SJCRH30 (cell line): ENCODE measurements around the gene WIPI1. TPM values are rescaled to one million over a fixed set of nuclear protein-coding genes. Genes with fewer than 3 reads are reported as not detected.
"Not testable (repeated sequence)": the region's sequence is repeated elsewhere in the genome, so short reads cannot be mapped to it uniquely, and the experiment has no call there.

Source experiments
- DNase-seq, 2 experiments: peaks; one replicate each; pipeline ENCODE4 v3.0.0-alpha.2; 2015 to 2020
- H3K27ac ChIP-seq: fragments of 250-450 bp; sonication (Bioruptor Pico); 2 replicates; pipeline ENCODE4 v1.5.1; 2020; ENCODE audit warnings: mild to moderate bottlenecking, moderate library complexity
- H3K27me3 ChIP-seq: fragments of 250-450 bp; sonication (Bioruptor Pico); 2 replicates; pipeline ENCODE4 v1.5.1; 2020; ENCODE audit warnings: mild to moderate bottlenecking, moderate library complexity
- H3K36me3 ChIP-seq: fragments of 250-450 bp; sonication (Bioruptor Pico); 2 replicates; pipeline ENCODE4 v1.5.1; 2020; ENCODE audit warnings: mild to moderate bottlenecking, moderate library complexity
- H3K4me1 ChIP-seq: fragments of 250-450 bp; sonication (Bioruptor Pico); 2 replicates; pipeline ENCODE4 v1.5.1; 2020; ENCODE audit warnings: mild to moderate bottlenecking, moderate library complexity
- H3K4me3 ChIP-seq: fragments of 250-450 bp; sonication (Bioruptor Pico); 2 replicates; pipeline ENCODE4 v1.5.1; 2020; ENCODE audit warnings: mild to moderate bottlenecking, moderate library complexity
- H3K9me3 ChIP-seq: fragments of 250-450 bp; sonication (Bioruptor Pico); replicated peaks from 2 replicates; pipeline ENCODE4 v1.5.1; 2020; ENCODE audit warnings: mild to moderate bottlenecking, moderate library complexity
- total RNA-seq: library from RNA; depleted of rRNA; stranded (reverse); fragments of >200 nt; shearing (Covaris generic); gene quantifications from 2 replicates; pipeline ENCODE4 v1.2.3, GENCODE V29; 2014

Gene WIPI1
- total RNA-seq, 1 experiment from 2014 or later: 25.8 TPM

GRCh38 chr17:68423251-68423650 is 34.0 kb downstream of the WIPI1 start:
- DNase-seq: no peak
- Histone ChIP-seq H3K27me3 (no peaks in the 10 kb centered on the region), H3K9me3 (0 out of 2 replicates have a peak, but pooled peaks cover 2% of the 10 kb centered on the region), H3K4me1 (no peaks in the 10 kb centered on the region), H3K27ac (no peak overlapping the region), H3K36me3 (no peaks in the 10 kb centered on the region), H3K4me3 (no peak overlapping the region)

GRCh38 chr17:68422821-68423220 is 34.5 kb downstream of the WIPI1 start:
- H3K27me3 ChIP-seq: no peaks in the 10 kb centered on the region

GRCh38 chr17:68421486-68421885 is 35.8 kb downstream of the WIPI1 start:
- Histone ChIP-seq H3K9me3 (0 out of 2 replicates have a peak, but pooled peaks cover 2% of the 10 kb centered on the region), H3K4me1 (no peaks in the 10 kb centered on the region), H3K27me3 (no peaks in the 10 kb centered on the region), H3K27ac (no peak overlapping the region), H3K4me3 (no peak overlapping the region), H3K36me3 (no peaks in the 10 kb centered on the region)
- no peak for DNase-seq

More at GRCh38 chr17:68422821-68423220, 34.5 kb downstream of the WIPI1 start:
- no peak overlapping the region for H3K27ac ChIP-seq
- no peaks in the 10 kb centered on the region for H3K36me3 ChIP-seq
- no peak for DNase-seq
- no peak overlapping the region for H3K4me3 ChIP-seq
- no peaks in the 10 kb centered on the region for H3K4me1 ChIP-seq
- 0 out of 2 replicates have a peak, but pooled peaks cover 2% of the 10 kb centered on the region for H3K9me3 ChIP-seq

- Histone ChIP-seq H3K27me3 (no peaks in the 10 kb centered on the region), H3K9me3 (0 out of 2 replicates have a peak, but pooled peaks cover 2% of the 10 kb centered on the region), H3K4me3 (no peak overlapping the region), H3K27ac (no peak overlapping the region), H3K36me3 (no peaks in the 10 kb centered on the region), H3K4me1 (no peaks in the 10 kb centered on the region)
- no peak for DNase-seq
Observed at GRCh38 chr17:68420065-68420464, 37.2 kb downstream of the WIPI1 start.

DNA sequence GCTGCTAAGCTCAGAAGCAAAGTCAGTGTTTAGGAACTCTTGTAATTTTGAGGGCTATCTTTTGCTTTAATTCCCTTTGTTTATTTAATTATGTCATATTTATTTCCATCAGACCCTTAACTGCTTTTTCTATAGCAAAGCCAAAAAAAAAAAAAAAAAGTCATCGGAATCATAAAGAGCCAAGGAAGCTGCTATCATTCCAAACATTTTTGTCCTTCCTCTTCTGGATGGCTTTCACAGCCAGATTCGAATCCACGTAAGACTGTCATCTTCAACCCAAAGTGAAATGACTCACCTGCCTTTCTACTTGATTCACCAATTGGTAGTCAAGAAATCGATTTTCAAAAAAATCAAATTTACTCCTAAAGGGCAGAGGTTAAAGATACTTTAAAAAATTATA is 38.4 kb downstream of the WIPI1 start:
- Histone ChIP-seq H3K4me1 (no peaks in the 10 kb centered on the region), H3K4me3 (no peak overlapping the region), H3K27ac (no peak overlapping the region), H3K36me3 (no peaks in the 10 kb centered on the region), H3K27me3 (no peaks in the 10 kb centered on the region), H3K9me3 (0 out of 2 replicates have a peak, but pooled peaks cover 6% of the 10 kb centered on the region)
- no peak for DNase-seq

DNA sequence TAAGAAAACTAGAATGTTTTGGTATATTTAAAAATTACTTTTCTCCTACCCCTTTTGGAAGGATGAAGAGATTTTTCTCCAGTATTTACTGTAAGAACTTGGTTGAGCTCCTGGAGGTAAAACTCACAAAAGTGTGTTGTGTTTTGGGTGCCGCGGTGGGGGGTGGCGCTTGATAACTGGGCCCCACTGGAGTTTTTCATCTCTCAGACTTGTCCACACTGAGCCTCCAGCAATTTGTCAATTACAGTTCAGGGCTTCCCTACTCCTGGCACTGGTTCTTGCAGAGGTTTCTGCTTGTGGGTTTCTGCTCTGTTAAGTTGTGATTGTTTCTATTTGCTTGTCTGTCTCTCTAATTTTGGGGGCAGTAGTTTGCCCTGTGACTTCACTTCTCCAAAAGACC is 40.0 kb downstream of the WIPI1 start:
- H3K27me3 ChIP-seq: no peaks in the 10 kb centered on the region
- H3K9me3 ChIP-seq: 0 out of 2 replicates have a peak, but pooled peaks cover 6% of the 10 kb centered on the region
- H3K36me3 ChIP-seq: no peaks in the 10 kb centered on the region
- no peak overlapping the region for H3K27ac ChIP-seq
- no peak for DNase-seq
- H3K4me1 ChIP-seq: no peaks in the 10 kb centered on the region
- H3K4me3 ChIP-seq: no peak overlapping the region

- H3K4me3 ChIP-seq, H3K9me3 ChIP-seq, DNase-seq, H3K36me3 ChIP-seq, H3K27me3 ChIP-seq, H3K4me1 ChIP-seq, H3K27ac ChIP-seq: not testable (repeated sequence)
Observed at GRCh38 chr17:68414901-68415300, 42.4 kb downstream of the WIPI1 start.

DNA sequence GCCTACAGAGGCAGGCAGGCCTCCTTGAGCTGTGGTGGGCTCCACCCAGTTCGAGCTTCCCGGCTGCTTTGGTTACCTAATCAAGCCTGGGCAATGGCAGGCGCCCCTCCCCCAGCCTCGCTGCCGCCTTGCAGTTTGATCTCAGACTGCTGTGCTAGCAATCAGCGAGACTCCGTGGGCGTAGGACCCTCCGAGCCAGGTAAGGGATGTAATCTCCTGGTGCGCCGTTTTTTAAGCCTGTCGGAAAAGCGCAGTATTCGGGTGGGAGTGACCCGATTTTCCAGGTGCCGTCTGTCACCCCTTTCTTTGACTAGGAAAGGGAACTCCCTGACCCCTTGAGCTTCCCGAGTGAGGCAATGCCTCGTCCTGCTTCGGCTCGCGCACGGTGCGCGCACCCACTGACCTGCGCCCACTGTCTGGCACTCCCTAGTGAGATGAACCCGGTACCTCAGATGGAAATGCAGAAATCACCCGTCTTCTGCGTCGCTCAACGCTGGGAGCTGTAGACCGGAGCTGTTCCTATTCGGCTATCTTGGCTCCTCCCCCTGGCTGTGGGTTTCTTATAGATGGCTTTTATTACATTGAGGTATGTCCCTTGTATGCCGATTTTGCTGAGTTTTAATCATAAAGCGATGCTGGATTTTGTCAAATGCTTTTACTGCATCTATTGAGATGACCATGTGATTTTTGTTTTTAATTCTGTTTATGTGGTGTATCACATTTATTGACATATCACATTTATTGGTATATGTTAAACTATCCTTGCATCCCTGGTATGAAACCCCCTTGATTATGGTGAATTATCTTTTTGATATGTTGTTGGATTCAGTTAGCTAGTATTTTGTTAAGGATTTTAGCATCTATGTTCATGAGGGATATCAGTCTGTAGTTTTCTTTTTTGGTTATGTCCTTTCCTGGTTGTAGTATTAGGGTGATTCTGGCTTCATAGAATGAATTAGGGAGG is 43.4 kb downstream of the WIPI1 start:
- not testable (repeated sequence) for H3K36me3 ChIP-seq, H3K27ac ChIP-seq, H3K4me1 ChIP-seq, H3K27me3 ChIP-seq, H3K9me3 ChIP-seq
- DNase-seq: peak; percentile 34 to 51
- H3K4me3 ChIP-seq: peak overlapping the region; percentile 61

GRCh38 chr17:68407656-68408055 is 49.6 kb downstream of the WIPI1 start:
- H3K27me3 ChIP-seq, H3K27ac ChIP-seq, H3K4me1 ChIP-seq, H3K9me3 ChIP-seq, H3K4me3 ChIP-seq, DNase-seq, H3K36me3 ChIP-seq: not testable (repeated sequence)

DNA sequence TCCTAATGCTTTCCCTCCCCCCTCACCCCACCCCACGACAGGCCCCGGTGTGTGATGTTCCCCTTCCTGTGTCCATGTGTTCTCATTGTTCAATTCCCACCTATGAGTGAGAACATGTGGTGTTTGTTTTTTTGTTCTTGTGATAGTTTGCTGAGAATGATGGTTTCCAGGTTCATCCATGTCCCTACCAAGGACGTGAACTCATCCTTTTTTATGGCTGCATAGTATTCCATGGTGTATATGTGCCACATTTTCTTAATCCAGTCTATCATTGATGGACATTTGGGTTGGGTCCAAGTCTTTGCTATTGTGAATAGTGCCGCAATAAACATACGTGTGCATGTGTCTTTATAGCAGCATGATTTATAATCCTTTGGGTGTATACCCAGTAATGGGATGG is 53.5 kb downstream of the WIPI1 start:
- H3K36me3 ChIP-seq, H3K27ac ChIP-seq: not testable (repeated sequence)

GRCh38 chr17:68403122-68403521 is 54.2 kb downstream of the WIPI1 start:
- no peak overlapping the region for H3K27ac ChIP-seq
- no peak for DNase-seq
- no peaks in the 10 kb centered on the region; the same call in 1 of the 2 replicates for H3K9me3 ChIP-seq
- H3K4me3 ChIP-seq: no peak overlapping the region
- H3K4me1 ChIP-seq: no peaks in the 10 kb centered on the region
- H3K27me3 ChIP-seq: no peaks in the 10 kb centered on the region
- no peaks in the 10 kb centered on the region for H3K36me3 ChIP-seq

More for the DNA sequence above, 53.5 kb downstream of the WIPI1 start:
- not testable (repeated sequence) for DNase-seq, H3K9me3 ChIP-seq, H3K27me3 ChIP-seq, H3K4me3 ChIP-seq, H3K4me1 ChIP-seq

- Histone ChIP-seq H3K9me3 (no peaks in the 10 kb centered on the region; the same call in 1 of the 2 replicates), H3K36me3 (no peaks in the 10 kb centered on the region), H3K4me3 (no peak overlapping the region), H3K4me1 (no peaks in the 10 kb centered on the region), H3K27ac (no peak overlapping the region), H3K27me3 (no peaks in the 10 kb centered on the region)
- DNase-seq: no peak
Observed at GRCh38 chr17:68401288-68401687, 56.0 kb downstream of the WIPI1 start.

- no peaks in the 10 kb centered on the region for H3K36me3 ChIP-seq
- no peaks in the 10 kb centered on the region; the same call in 1 of the 2 replicates for H3K9me3 ChIP-seq
- no peaks in the 10 kb centered on the region for H3K27me3 ChIP-seq
- H3K4me1 ChIP-seq: no peaks in the 10 kb centered on the region
- DNase-seq: no peak
- H3K27ac ChIP-seq: no peak overlapping the region
- no peak overlapping the region for H3K4me3 ChIP-seq
Observed at GRCh38 chr17:68400404-68400735, 56.9 kb downstream of the WIPI1 start.

DNA sequence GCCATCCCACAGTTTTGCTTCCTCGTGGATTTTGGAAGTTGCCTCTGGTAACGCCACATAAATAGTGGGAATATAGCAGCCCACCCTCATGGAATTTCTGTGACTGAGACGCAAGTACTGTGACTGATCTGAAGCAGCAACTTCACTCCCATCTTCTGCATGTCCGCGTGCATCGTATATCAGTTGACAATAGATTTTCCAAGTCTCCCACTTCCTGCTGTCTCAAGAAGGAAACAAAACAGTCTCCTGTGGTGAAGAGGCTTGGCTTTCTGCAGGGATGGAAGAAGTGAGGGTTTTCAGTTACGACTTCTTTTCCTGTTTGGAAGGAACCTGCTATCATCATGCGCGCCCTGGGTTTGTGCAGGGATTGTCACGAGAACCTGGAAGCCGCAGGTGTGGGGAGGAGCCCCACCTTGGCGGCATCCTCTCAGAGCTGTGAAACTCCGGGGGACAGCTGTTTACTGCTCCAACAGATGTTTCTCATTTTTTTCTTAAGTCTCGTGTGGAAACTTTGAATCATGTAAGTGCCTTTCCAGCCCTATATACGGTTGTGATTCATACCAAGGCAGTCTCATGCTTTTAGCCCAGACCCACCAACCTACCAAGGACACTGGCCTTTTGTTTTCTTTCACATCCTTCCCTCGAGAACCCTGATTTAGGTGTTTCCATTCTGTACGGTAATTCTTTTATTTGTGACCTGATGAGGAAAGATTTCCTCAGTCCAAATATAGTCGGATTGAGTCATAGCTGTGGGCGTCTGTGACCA is 57.5 kb downstream of the WIPI1 start:
- no peak overlapping the region for H3K27ac ChIP-seq
- H3K9me3 ChIP-seq: no peaks in the 10 kb centered on the region
- H3K36me3 ChIP-seq: no peaks in the 10 kb centered on the region
- H3K4me1 ChIP-seq: no peaks in the 10 kb centered on the region
- DNase-seq: no peak
- no peaks in the 10 kb centered on the region for H3K27me3 ChIP-seq
- no peak overlapping the region for H3K4me3 ChIP-seq
